Small intestine (tissue), 7 donors: Measurements from ENCODE around the gene AFF3. TPM values are rescaled to one million over a fixed set of nuclear protein-coding genes. Genes with fewer than 3 reads are reported as not detected.

Experiments used
- DNase-seq, 2 donors: peaks; one replicate each; pipeline versions ENCODE4 v3.0.0 to v3.0.0-alpha.2; 2013
- FAIRE-seq: peaks from 2 replicates; lab custom pipeline; 2012; peaks lifted over from hg19 to GRCh38; lab: Jason Lieb, UNC
- H3K27ac ChIP-seq, 3 donors: one replicate each; pipeline ENCODE4 v1.5.1; 2013; ENCODE audit warnings: low read length in 2 of 3, mild to moderate bottlenecking in 2 of 3, control low read depth in 1 of 3, inconsistent platforms in 1 of 3, low read depth in 1 of 3, moderate library complexity in 1 of 3
- H3K27me3 ChIP-seq, 3 donors: one replicate each; pipeline ENCODE4 v1.6.1; 2013; ENCODE audit warnings: low read length in 3 of 3, inconsistent platforms in 1 of 3; ENCODE audit not compliant: control insufficient read depth in 3 of 3, insufficient read depth in 3 of 3
- H3K36me3 ChIP-seq, 3 donors: one replicate each; pipeline ENCODE4 v1.6.1; 2013; ENCODE audit warnings: low read length in 3 of 3, inconsistent platforms in 1 of 3, low read depth in 1 of 3, mild to moderate bottlenecking in 1 of 3, moderate library complexity in 1 of 3; ENCODE audit not compliant: control insufficient read depth in 3 of 3, insufficient read depth in 2 of 3
- H3K4me1 ChIP-seq, 3 donors: one replicate each; pipeline ENCODE4 v1.6.1; 2013; ENCODE audit warnings: low read length in 2 of 3, inconsistent platforms in 1 of 3, low read depth in 1 of 3, mild to moderate bottlenecking in 1 of 3, moderate library complexity in 1 of 3; ENCODE audit not compliant: control insufficient read depth in 3 of 3, insufficient read depth in 2 of 3
- H3K4me3 ChIP-seq, 3 donors: one replicate each; pipeline ENCODE4 v1.5.1; 2013; ENCODE audit warnings: low read length in 3 of 3, control low read depth in 1 of 3, inconsistent platforms in 1 of 3, low read depth in 1 of 3, mild to moderate bottlenecking in 1 of 3, moderate library complexity in 1 of 3
- H3K9me3 ChIP-seq, 2 donors: one replicate each; pipeline ENCODE4 v1.6.1; 2013; ENCODE audit warnings: low read depth in 1 of 2, low read length in 1 of 2; ENCODE audit not compliant: control insufficient read depth in 2 of 2, insufficient read depth in 1 of 2
- WGBS, 3 donors: extraction: QIAGEN DNeasy Blood & Tissue Kit; methylation state at CpG; one replicate each; pipeline ENCODE4 v1.1.7; 2013; 5-methylcytosine and 5-hydroxymethylcytosine counted together
- polyA plus RNA-seq, 4 donors: library from polyadenylated mRNA; stranded (reverse) in 3 of 4; unstranded in 1 of 4; fragments of 200-250 nt in 3 of 4; fragments of 120-200 nt in 1 of 4; gene quantifications; one replicate each; pipeline versions ENCODE4 v1.2.1 to v1.2.3, GENCODE V29; 2013
- donor health status: healthy with polysubstance abuse.
- donor health status: control.
- donor health status: control.
- donor health status: Bipolar disorder and iron deficiency.
- donor health status: healthy.

The AFF3 gene
- polyA plus RNA-seq, 4 donors = 0.27 to 3.2 (median 0.92) TPM; not detected in 1

- no peaks in the 10 kb centered on the region for H3K27me3 ChIP-seq
- H3K36me3 ChIP-seq = no peaks in the 10 kb centered on the region
- FAIRE-seq = no peak
- no peak overlapping the region for H3K4me3 ChIP-seq
- no peaks in the 10 kb centered on the region for H3K4me1 ChIP-seq
- no peak overlapping the region for H3K27ac ChIP-seq
- WGBS, 3 donors = 83 to 85% (median 85%) methylated on average over 14 of the region's 14 CpGs
- no peaks in the 10 kb centered on the region for H3K9me3 ChIP-seq
- DNase-seq = no peak
Measured at GRCh38 chr2:99700482-99701398, 441.6 kb downstream of the AFF3 start.

GRCh38 chr2:99698896-99699295, 443.5 kb downstream of the AFF3 start:
- Histone ChIP-seq H3K36me3 (no peaks in the 10 kb centered on the region), H3K27me3 (no peaks in the 10 kb centered on the region), H3K4me3 (no peak overlapping the region), H3K9me3 (no peaks in the 10 kb centered on the region), H3K27ac (no peak overlapping the region), H3K4me1 (no peaks in the 10 kb centered on the region)
- no peak for DNase-seq
- 78 to 90% (median 88%) methylated on average over 2 of the region's 2 CpGs for WGBS, 3 donors
- no peak for FAIRE-seq

- Histone ChIP-seq H3K4me1 (no peaks in the 10 kb centered on the region), H3K9me3 (no peaks in the 10 kb centered on the region), H3K4me3 (no peak overlapping the region), H3K27me3 (no peaks in the 10 kb centered on the region), H3K36me3 (no peaks in the 10 kb centered on the region), H3K27ac (no peak overlapping the region)
- DNase-seq (no peak), FAIRE-seq (no peak)
Measured at GRCh38 chr2:99697811-99698568, 444.4 kb downstream of the AFF3 start.

- Histone ChIP-seq H3K4me3 (no peak overlapping the region), H3K36me3 (no peaks in the 10 kb centered on the region), H3K9me3 (no peaks in the 10 kb centered on the region), H3K4me1 (no peaks in the 10 kb centered on the region), H3K27ac (no peak overlapping the region), H3K27me3 (no peaks in the 10 kb centered on the region)
- DNase-seq (no peak), FAIRE-seq (no peak)
Measured at GRCh38 chr2:99695944-99696253, 446.5 kb downstream of the AFF3 start.

GRCh38 chr2:99695130-99695943, 447.1 kb downstream of the AFF3 start:
- Histone ChIP-seq H3K27me3 (no peaks in the 10 kb centered on the region), H3K36me3 (no peaks in the 10 kb centered on the region), H3K4me1 (no peaks in the 10 kb centered on the region), H3K4me3 (no peak overlapping the region), H3K27ac (no peak overlapping the region), H3K9me3 (no peaks in the 10 kb centered on the region)
- 79 to 82% (median 82%) methylated on average over 11 of the region's 11 CpGs for WGBS, 3 donors
- DNase-seq = no peak
- no peak for FAIRE-seq

GRCh38 chr2:99694331-99694730, 448.1 kb downstream of the AFF3 start:
- H3K27ac ChIP-seq = no peak overlapping the region

GRCh38 chr2:99692785-99693184, 449.6 kb downstream of the AFF3 start:
- 62 to 87% (median 68%) methylated on average over 1 of the region's 1 CpG for WGBS, 3 donors
- DNase-seq (no peak), FAIRE-seq (no peak)

More at GRCh38 chr2:99694331-99694730, 448.1 kb downstream of the AFF3 start:
- H3K36me3 ChIP-seq = no peaks in the 10 kb centered on the region
- no peaks in the 10 kb centered on the region for H3K4me1 ChIP-seq
- FAIRE-seq (no peak), DNase-seq (no peak)
- H3K4me3 ChIP-seq = no peak overlapping the region
- 77 to 87% (median 81%) methylated on average over 7 of the region's 7 CpGs for WGBS, 3 donors
- no peaks in the 10 kb centered on the region for H3K27me3 ChIP-seq
- no peaks in the 10 kb centered on the region for H3K9me3 ChIP-seq

GRCh38 chr2:99691926-99692325, 450.5 kb downstream of the AFF3 start:
- no peak for FAIRE-seq
- no peaks in the 10 kb centered on the region for H3K4me1 ChIP-seq
- 2 to 49% (median 37%) methylated on average over 4 of the region's 4 CpGs for WGBS, 3 donors
- no peaks in the 10 kb centered on the region for H3K9me3 ChIP-seq
- no peaks in the 10 kb centered on the region for H3K27me3 ChIP-seq
- peak in 1 of 2 donors; percentile 3 for DNase-seq
- no peak overlapping the region for H3K27ac ChIP-seq
- H3K36me3 ChIP-seq = no peaks in the 10 kb centered on the region
- H3K4me3 ChIP-seq = no peak overlapping the region

More at GRCh38 chr2:99692785-99693184, 449.6 kb downstream of the AFF3 start:
- Histone ChIP-seq H3K9me3 (no peaks in the 10 kb centered on the region), H3K27ac (no peak overlapping the region), H3K4me3 (no peak overlapping the region), H3K36me3 (no peaks in the 10 kb centered on the region), H3K27me3 (no peaks in the 10 kb centered on the region), H3K4me1 (no peaks in the 10 kb centered on the region)
